OCI-LY7 (cell line): Measurements from ENCODE around the gene CBY3. TPM values are rescaled to one million over a fixed set of nuclear protein-coding genes. Genes with fewer than 3 reads are reported as not detected.
"Not testable (repeated sequence)": the region's sequence is repeated elsewhere in the genome, so short reads cannot be mapped to it uniquely, and the experiment has no call there.

Experiments
- BruUV-seq: library from RNA; stranded (reverse); fragments of 400-500 nt; replicated peaks from 2 replicates; lab custom pipeline; 2021; lab: Mats Ljungman, UMichigan
- CTCF ChIA-PET: fragments of 300-600 bp; sonication (Branson Sonifier 250); formaldehyde crosslinking; loops from one replicate; lab custom pipeline; 2022; ENCODE audit warnings: antibody characterized with exemption; ENCODE audit not compliant: unreplicated experiment; lab: Charles Lee
- POLR2A ChIA-PET: fragments of 300-600 bp; sonication (Branson Sonifier 250); formaldehyde crosslinking; loops from one replicate; lab custom pipeline; 2022; ENCODE audit warnings: antibody characterized with exemption; lab: Charles Lee
- DNase-seq: peaks from one replicate; pipeline ENCODE4 v3.0.0-alpha.2; 2015; ENCODE audit warnings: low spot score
- H2AFZ ChIP-seq: fragments of 200-600 bp; sonication (generic), shearing (Covaris generic); 2 replicates; pipeline ENCODE4 v1.6.1; 2014; ENCODE audit warnings: mild to moderate bottlenecking, antibody characterized with exemption, low read length, moderate library complexity
- H3K27ac ChIP-seq: fragments of 200-600 bp; sonication (generic); 2 replicates; pipeline ENCODE4 v1.5.1; 2014; ENCODE audit warnings: mixed run types, low read depth, mild to moderate bottlenecking, moderate library complexity, low read length, inconsistent platforms; ENCODE audit not compliant: poor library complexity, severe bottlenecking
- H3K36me3 ChIP-seq: fragments of 200-600 bp; sonication (generic); 2 replicates; pipeline ENCODE4 v1.6.1; 2014; ENCODE audit warnings: mild to moderate bottlenecking, antibody characterized with exemption, low read length, moderate library complexity, mixed read lengths; ENCODE audit not compliant: insufficient read depth
- H3K4me1 ChIP-seq: fragments of 200-600 bp; sonication (generic); 2 replicates; pipeline ENCODE4 v1.5.1; 2014; ENCODE audit warnings: mild to moderate bottlenecking, low read length; ENCODE audit not compliant: insufficient read depth, poor library complexity, severe bottlenecking
- H3K4me2 ChIP-seq: fragments of 200-600 bp; sonication (generic); 2 replicates; pipeline ENCODE4 v1.6.1; 2014; ENCODE audit warnings: mild to moderate bottlenecking, low read length
- H3K4me3 ChIP-seq: fragments of 200-600 bp; sonication (generic); 2 replicates; pipeline ENCODE4 v1.5.1; 2014; ENCODE audit warnings: mild to moderate bottlenecking, low read depth, low read length; ENCODE audit not compliant: poor library complexity, severe bottlenecking
- H3K79me2 ChIP-seq: fragments of 200-600 bp; sonication (generic); 2 replicates; pipeline ENCODE4 v1.6.1; 2016; ENCODE audit warnings: low read depth, mild to moderate bottlenecking, low read length, moderate library complexity, mixed read lengths; ENCODE audit not compliant: insufficient read depth
- H3K9me2 ChIP-seq: fragments of 200-600 bp; sonication (generic); 2 replicates; pipeline ENCODE4 v1.6.1; 2016; ENCODE audit warnings: mild to moderate bottlenecking, low read length, mixed read lengths; ENCODE audit not compliant: insufficient read depth
- H3K9me3 ChIP-seq: fragments of 200-600 bp; sonication (generic); 2 replicates; pipeline ENCODE4 v1.6.1; 2014; ENCODE audit warnings: mild to moderate bottlenecking, mixed run types, low read length, mixed read lengths
- H4K20me1 ChIP-seq: fragments of 200-600 bp; sonication (generic); 2 replicates; pipeline ENCODE4 v1.6.1; 2014; ENCODE audit warnings: mild to moderate bottlenecking, antibody characterized with exemption, low read length, moderate library complexity, mixed read lengths; ENCODE audit not compliant: insufficient read depth
- intact Hi-C: fragments of 100-400 bp; cut with micrococcal nuclease; formaldehyde crosslinking; loops from one replicate; pipeline ENCODE4 v1.10.0; 2022; ENCODE audit not compliant: unreplicated experiment
- total RNA-seq, 2 experiments: library from RNA; depleted of rRNA in 1 of 2; stranded (reverse); fragments of >200 nt in 1 of 2; shearing (Covaris generic) in 1 of 2; gene quantifications; 2 replicates each; pipeline ENCODE4 v1.2.3, GENCODE V29; 2014 to 2022

The CBY3 gene
- total RNA-seq, 2 experiments from 2014 or later, result not detected

DNA sequence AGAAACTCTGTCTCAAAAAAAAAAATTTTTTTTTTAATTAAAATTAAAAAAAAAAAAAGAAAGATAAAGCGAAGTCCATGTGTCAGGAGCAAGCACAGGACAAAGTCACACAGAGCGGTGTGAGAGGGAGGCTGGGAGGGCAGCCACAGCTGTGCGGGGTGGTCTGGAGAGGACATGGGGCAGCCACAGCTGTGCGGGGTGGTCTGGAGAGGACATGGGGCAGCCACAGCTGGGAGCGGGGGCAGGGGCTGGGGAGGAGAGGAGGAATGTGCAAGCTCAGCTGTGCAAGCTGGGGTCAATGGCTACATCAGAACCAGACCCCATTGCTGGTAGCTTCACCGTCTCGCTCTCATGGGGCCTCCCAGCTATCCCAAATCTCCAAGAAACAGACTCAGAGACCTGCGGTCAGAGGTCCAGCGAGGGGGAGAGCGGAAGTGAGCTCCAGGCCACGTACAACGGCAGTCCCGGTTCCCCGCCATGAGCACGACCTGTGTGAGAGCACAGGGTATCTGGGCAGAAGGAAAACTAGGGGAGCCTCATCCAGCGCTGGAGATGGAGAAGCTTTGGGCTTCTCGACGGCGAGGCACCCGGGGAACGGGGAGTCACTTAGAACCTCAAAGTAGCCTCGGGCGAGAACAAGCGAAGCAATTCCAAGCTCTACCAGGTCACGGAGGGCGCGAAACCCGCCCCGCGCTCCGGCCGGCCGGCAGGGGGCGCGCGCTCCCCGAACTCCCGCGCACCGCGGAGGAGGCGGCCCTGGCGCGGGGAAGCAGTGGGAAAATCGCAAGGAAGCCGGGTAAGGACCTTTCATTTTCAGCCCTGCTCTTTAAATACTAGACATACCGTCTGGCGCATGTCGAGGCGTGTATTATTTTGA is 23.3 kb downstream of the CBY3 start:
- H3K27ac ChIP-seq, H3K36me3 ChIP-seq, H4K20me1 ChIP-seq, POLR2A ChIA-PET, H3K4me3 ChIP-seq, intact Hi-C loops, H3K9me2 ChIP-seq, H3K4me1 ChIP-seq, H3K79me2 ChIP-seq, H3K9me3 ChIP-seq, DNase-seq, H2AFZ ChIP-seq, BruUV-seq, H3K4me2 ChIP-seq, CTCF ChIA-PET: not testable (repeated sequence)

DNA sequence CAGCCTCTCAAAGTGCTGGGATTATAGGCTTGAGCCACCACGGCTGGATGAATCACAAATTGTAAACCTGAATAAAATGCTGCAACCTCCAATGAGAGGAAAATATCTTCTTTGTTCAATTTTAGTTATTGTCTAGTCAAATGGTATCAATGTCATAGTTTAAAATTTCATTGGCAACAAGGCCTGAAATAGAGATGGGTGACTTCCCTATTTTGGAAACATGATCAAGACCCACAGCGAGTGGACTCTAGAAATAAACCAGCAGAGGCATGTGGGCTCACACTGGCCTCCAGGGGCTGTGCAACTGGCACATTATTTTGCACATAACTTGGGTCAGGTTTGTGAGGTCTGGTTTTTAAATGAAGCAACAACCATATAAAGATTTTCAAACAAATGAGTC is 27.7 kb downstream of the CBY3 start:
- CTCF ChIA-PET, H3K36me3 ChIP-seq, H3K9me2 ChIP-seq, POLR2A ChIA-PET, H3K79me2 ChIP-seq, intact Hi-C loops, H3K27ac ChIP-seq, H3K9me3 ChIP-seq, DNase-seq, H3K4me3 ChIP-seq, BruUV-seq, H3K4me2 ChIP-seq, H4K20me1 ChIP-seq, H2AFZ ChIP-seq, H3K4me1 ChIP-seq: not testable (repeated sequence)

GRCh38 chr5:179650245-179650644 is 30.6 kb downstream of the CBY3 start:
- ChIA-PET CTCF (interaction anchor here (0.6 kb wide), 1 partner anchor 27 kb away, joined by 3 read pairs; the partner anchor contains the start of gene HNRNPH1), POLR2A (interaction anchor here (0.7 kb wide), 1 partner anchor 67 kb away, joined by 4 read pairs; no protein-coding TSS in a partner anchor)
- H3K36me3 ChIP-seq, DNase-seq, H3K9me3 ChIP-seq, H3K9me2 ChIP-seq, BruUV-seq, H4K20me1 ChIP-seq, H3K27ac ChIP-seq, H3K79me2 ChIP-seq, intact Hi-C loops, H3K4me2 ChIP-seq, H3K4me3 ChIP-seq, H2AFZ ChIP-seq, H3K4me1 ChIP-seq: not testable (repeated sequence)

DNA sequence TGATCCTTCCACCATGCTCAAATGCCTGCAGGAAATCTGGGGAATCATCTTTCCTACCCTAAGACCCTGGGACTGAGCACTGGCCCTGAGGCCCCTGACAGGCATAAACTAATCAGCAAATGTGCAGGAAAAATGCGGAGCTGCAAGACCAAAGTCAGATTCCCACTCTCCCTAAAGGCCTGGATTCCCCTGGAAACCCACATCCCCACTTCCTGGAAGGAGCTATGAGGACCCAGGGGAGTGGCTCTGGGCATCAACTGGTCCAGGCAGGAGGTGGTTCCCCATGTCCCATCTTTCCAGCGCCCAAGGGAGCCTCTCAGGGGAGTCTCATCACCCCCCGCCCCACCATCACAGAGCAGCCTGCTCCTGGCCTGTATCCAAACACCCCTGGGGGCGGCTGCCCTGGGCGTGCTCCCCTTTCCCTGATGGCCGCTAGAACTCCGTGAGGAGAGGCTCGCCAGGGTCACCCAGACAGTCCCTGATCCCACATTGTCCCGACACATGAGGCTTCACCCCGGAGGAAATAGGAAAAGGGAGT is 31.6 kb downstream of the CBY3 start:
- H2AFZ ChIP-seq, DNase-seq, H3K36me3 ChIP-seq, H3K27ac ChIP-seq, H4K20me1 ChIP-seq, H3K9me3 ChIP-seq, CTCF ChIA-PET, H3K9me2 ChIP-seq, BruUV-seq, POLR2A ChIA-PET, H3K4me3 ChIP-seq, intact Hi-C loops, H3K79me2 ChIP-seq, H3K4me2 ChIP-seq, H3K4me1 ChIP-seq: not testable (repeated sequence)
